Right lobe of liver (tissue), 6 donors: ENCODE measurements around the gene ARHGEF38. TPM values are rescaled to one million over a fixed set of nuclear protein-coding genes. Genes with fewer than 3 reads are reported as not detected.

Experiments used
- ATAC-seq, 4 donors: fragments of 200-7000 bp; cut with Tn5 transposase; one replicate each; pipeline ENCODE4 v1.9.1; 2020; ENCODE audit warnings: mild to moderate bottlenecking in 4 of 4, moderate library complexity in 4 of 4
- DNase-seq, 3 donors: peaks; one replicate each; pipeline ENCODE4 v3.0.0-alpha.2; 2020
- H3K27ac ChIP-seq, 3 donors: fragments of 200-600 bp; one replicate each; pipeline ENCODE4 v1.8.0; 2022
- H3K27me3 ChIP-seq, 2 donors: fragments of 200-600 bp; one replicate each; pipeline ENCODE4 v1.8.0; 2022
- H3K36me3 ChIP-seq, 4 donors: fragments of 200-600 bp; sonication (generic) in 1 of 4; one replicate each; pipeline versions ENCODE4 v1.5.1 to v1.8.0; 2017 to 2022; ENCODE audit warnings: control low read depth in 1 of 4
- H3K4me1 ChIP-seq, 4 donors: fragments of 200-600 bp; sonication (generic) in 1 of 4; one replicate each; pipeline versions ENCODE4 v1.5.1 to v1.8.0; 2017 to 2022; ENCODE audit warnings: control low read depth in 1 of 4
- H3K4me3 ChIP-seq, 3 donors: fragments of 200-600 bp; one replicate each; pipeline ENCODE4 v1.8.0; 2022
- H3K9me3 ChIP-seq, 4 donors: fragments of 200-600 bp; sonication (generic) in 1 of 4; one replicate each; pipeline versions ENCODE4 v1.5.1 to v1.8.0; 2017 to 2022; ENCODE audit warnings: control low read depth in 1 of 4
- POLR2A ChIP-seq: fragments of 450-650 bp; IDR thresholded peaks from one replicate; pipeline ENCODE4 v1.6.1; 2017; ENCODE audit warnings: antibody characterized with exemption, mild to moderate bottlenecking
- WGBS: methylation state at CpG from one replicate; pipeline ENCODE4 v1.1.6; 2018; ENCODE audit warnings: low coverage, low lambda C conversion rate; ENCODE audit not compliant: insufficient coverage; ENCODE audit errors: missing lambda C conversion rate; 5-methylcytosine and 5-hydroxymethylcytosine counted together
- intact Hi-C, 2 donors: fragments of 100-400 bp; cut with DNase I; formaldehyde crosslinking; loops; one replicate each; pipeline versions ENCODE4 v1.11.2 to v1.14.1; 2022
- long read RNA-seq: library from polyadenylated mRNA; unstranded; transcript quantifications from one replicate; pipeline ENCODE4 v2.0.0, GENCODE V29; 2019
- total RNA-seq, 6 experiments: library from RNA; depleted of rRNA in 2 of 6; stranded (reverse); fragments of >200 nt in 2 of 6; fragmentation: NEBNext Ultra II Directional in 3 of 6; extraction: Animal tissue kit (Norgen Biotek cat#: 25700) in 3 of 6; gene quantifications; one replicate each; pipeline versions ENCODE4 v1.1.0 to v1.2.4, GENCODE V29; 2016 to 2023
- TF ChIP-seq, protein P1 (sequence below), 4 donors: fragments of 200-600 bp in 3 of 4; fragments of 450-650 bp in 1 of 4; IDR thresholded peaks; one replicate each; pipeline versions ENCODE4 v1.5.1 to v1.8.0; 2016 to 2022; ENCODE audit warnings: antibody characterized with exemption in 4 of 4, mild to moderate bottlenecking in 2 of 4
- donor health status: DM: no; HTN: yes; CAD: no.
- donor health status: DM: no; HTN: no; CAD: no.
- donor health status: DM: no; HTN: no; CAD: no.
- donor health status: DM: no; HTN: yes; CAD: no.
- donor health status: DM: no; HTN: yes; CAD: no.

Gene ARHGEF38, protein sequence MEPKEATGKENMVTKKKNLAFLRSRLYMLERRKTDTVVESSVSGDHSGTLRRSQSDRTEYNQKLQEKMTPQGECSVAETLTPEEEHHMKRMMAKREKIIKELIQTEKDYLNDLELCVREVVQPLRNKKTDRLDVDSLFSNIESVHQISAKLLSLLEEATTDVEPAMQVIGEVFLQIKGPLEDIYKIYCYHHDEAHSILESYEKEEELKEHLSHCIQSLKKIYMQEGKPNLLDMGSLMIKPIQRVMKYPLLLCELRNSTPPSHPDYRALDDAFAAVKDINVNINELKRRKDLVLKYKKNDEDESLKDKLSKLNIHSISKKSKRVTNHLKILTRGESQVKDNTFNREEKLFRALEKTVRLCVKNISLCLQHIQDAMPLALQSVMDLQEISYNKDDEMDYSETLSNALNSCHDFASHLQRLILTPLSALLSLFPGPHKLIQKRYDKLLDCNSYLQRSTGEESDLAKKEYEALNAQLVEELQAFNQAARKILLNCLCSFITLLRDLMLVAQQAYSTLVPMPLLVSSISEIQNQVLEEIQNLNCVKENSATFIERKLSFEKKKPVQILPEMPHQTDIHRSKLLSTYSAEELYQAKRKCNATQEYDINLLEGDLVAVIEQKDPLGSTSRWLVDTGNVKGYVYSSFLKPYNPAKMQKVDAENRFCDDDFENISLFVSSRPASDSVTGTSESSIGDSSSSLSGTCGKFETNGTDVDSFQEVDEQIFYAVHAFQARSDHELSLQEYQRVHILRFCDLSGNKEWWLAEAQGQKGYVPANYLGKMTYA
- under 1 TPM; 0.06 to 0.55 (median 0.15) TPM for total RNA-seq
- long read RNA-seq, result 0 reads

DNA sequence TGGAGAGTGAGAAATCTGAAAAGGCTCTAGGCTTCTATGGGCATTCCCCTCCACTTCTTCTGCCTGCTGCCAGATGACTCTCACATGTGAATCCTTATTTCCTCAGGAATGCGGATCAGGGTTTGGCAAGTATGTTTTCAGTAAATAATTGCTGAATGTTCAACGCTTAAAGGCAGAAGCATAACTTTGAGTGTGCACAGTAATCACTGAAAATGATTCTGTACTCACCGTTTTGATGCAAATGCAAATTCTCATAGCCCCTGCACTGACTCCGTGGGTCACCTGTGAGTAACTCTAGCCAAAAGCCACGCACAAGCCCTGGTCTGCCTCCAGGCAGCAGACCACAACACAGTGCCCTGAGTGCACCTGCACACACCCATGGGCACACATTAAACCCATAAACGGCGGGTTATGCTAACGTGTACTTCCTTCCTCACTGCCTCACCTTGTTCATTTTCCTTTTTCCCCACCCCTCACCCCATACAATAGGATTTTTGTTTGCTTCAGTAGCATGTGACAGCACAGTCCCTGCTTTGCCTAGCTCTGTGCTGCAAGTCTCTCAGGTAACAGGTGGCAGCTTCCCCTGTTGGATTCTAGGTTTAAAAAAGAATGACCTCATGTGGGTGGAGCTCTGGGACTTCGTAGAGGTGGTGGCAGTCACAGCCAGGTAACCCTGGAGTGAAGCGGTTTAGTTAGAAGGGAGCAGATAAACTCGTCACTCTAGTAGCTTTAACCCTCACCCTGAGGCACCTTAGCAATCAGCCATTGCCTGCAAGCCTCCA, at the start of gene ARHGEF38:
Gene ARHGEF38 (plus strand): TSS at position 656 of the 782 bp plus-strand sequence. CDS start 146 bp downstream, outside the sequence.
- WGBS, result 37% methylated on average over 11 of the region's 11 CpGs
- H3K27me3 ChIP-seq, result no peaks in the 10 kb centered on the region
- no peaks in the 10 kb centered on the region for H3K36me3 ChIP-seq
- no peaks in the 10 kb centered on the region for H3K9me3 ChIP-seq
- no peaks in the 10 kb centered on the region for H3K4me1 ChIP-seq
- H3K4me3 ChIP-seq, result no peak within 1 kb of the TSS
- intact Hi-C loops, result no loop called here
- DNase-seq (no peak), ATAC-seq (peak in 3 of 4 donors; percentile 39 to 56 (median 51))
- no peak within 1 kb of the TSS for H3K27ac ChIP-seq
- TF ChIP-seq, protein P1, sequence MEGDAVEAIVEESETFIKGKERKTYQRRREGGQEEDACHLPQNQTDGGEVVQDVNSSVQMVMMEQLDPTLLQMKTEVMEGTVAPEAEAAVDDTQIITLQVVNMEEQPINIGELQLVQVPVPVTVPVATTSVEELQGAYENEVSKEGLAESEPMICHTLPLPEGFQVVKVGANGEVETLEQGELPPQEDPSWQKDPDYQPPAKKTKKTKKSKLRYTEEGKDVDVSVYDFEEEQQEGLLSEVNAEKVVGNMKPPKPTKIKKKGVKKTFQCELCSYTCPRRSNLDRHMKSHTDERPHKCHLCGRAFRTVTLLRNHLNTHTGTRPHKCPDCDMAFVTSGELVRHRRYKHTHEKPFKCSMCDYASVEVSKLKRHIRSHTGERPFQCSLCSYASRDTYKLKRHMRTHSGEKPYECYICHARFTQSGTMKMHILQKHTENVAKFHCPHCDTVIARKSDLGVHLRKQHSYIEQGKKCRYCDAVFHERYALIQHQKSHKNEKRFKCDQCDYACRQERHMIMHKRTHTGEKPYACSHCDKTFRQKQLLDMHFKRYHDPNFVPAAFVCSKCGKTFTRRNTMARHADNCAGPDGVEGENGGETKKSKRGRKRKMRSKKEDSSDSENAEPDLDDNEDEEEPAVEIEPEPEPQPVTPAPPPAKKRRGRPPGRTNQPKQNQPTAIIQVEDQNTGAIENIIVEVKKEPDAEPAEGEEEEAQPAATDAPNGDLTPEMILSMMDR (IDR thresholded peaks at IDR 0.05), result no peak
- TF ChIP-seq POLR2A, result no peak

DNA sequence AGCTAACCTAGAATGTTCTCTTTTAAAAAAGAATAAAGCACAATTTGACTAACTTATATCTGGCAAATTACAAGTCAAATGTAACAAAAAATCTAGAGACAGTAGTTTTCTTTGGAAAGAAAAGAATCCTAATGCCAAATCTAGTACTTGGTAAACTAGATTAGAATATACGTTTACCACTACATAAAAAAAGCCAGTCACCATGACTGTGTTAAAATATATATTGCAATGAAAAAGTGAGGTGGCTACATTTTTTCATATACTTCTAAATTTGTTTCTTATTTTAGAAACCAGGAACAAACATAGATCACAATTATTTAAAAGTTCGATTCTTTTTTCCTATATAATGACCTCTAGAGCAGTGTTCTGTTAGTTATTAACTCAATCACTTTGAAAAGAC, 48.9 kb upstream of the ARHGEF38 start:
- Histone ChIP-seq H3K4me1 (no peaks in the 10 kb centered on the region), H3K36me3 (no peaks in the 10 kb centered on the region), H3K9me3 (no peaks in the 10 kb centered on the region), H3K27ac (no peak overlapping the region), H3K4me3 (no peak overlapping the region), H3K27me3 (no peaks in the 10 kb centered on the region)
- DNase-seq (no peak), ATAC-seq (no peak)
- intact Hi-C loops, result no loop called here
- TF ChIP-seq, protein P1 (IDR thresholded peaks at IDR 0.05), result no peak
- no peak for TF ChIP-seq POLR2A
- 56% methylated on average over 2 of the region's 2 CpGs for WGBS

DNA sequence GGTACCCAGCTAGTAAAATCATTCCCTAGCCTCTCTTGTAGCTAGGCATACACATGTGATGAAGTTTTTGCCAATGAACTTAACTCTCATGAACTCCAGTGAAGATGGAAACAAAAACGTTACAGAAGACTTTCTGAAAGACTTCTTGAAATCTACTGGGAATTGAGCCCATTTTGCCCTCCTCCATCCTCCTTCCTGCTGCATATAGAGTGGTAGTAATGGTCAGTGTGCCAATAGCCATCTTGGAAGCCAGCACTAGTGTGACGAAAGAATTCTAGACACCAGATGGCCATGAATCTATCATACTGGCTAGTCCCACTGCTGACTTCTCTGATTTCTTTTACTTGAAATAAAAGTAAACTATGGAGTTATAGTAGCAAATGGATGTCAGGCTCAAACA, 47.7 kb upstream of the ARHGEF38 start:
- DNase-seq, result no peak
- Histone ChIP-seq H3K9me3 (no peaks in the 10 kb centered on the region), H3K27ac (no peak overlapping the region), H3K4me1 (no peaks in the 10 kb centered on the region), H3K36me3 (no peaks in the 10 kb centered on the region), H3K27me3 (no peaks in the 10 kb centered on the region), H3K4me3 (no peak overlapping the region)
- 40% methylated on average over 2 of the region's 2 CpGs for WGBS
- no peak for TF ChIP-seq POLR2A
- TF ChIP-seq, protein P1 (IDR thresholded peaks at IDR 0.05), result no peak
- intact Hi-C loops, result no loop called here
- no peak for ATAC-seq

DNA sequence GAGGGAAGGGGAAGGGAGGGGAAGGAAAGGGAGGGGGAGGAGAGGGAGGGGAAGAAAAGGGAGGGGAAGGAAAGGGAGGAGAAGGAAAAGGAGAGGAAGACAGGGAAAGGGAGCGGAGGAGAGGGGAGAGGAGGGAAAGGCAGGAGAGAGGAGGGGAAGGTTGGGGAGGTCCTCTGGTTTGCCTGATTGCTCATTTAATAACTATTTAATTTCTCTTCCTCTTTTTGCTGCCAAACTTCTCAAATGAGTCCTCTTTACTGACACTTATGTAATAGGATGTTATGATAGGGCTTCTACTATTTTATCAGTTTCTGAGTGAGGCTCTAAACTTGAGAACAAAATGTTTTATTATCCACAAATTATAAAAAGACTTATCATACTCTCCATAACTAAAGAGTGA, 43.1 kb upstream of the ARHGEF38 start:
- no peaks in the 10 kb centered on the region for H3K9me3 ChIP-seq
- 17% methylated on average over 1 of the region's 1 CpG for WGBS
- TF ChIP-seq, protein P1 (IDR thresholded peaks at IDR 0.05), result no peak
- no peak for TF ChIP-seq POLR2A
- no peak for DNase-seq
- no peak overlapping the region for H3K4me3 ChIP-seq
- no peaks in the 10 kb centered on the region for H3K27me3 ChIP-seq
- intact Hi-C loops, result no loop called here
- peak in 1 of 4 donors; percentile 28 for ATAC-seq
- no peaks in the 10 kb centered on the region for H3K4me1 ChIP-seq
- H3K27ac ChIP-seq, result no peak overlapping the region
- H3K36me3 ChIP-seq, result no peaks in the 10 kb centered on the region
